ENCODE results near the gene CMTM2.

The CMTM2 gene

DNA sequence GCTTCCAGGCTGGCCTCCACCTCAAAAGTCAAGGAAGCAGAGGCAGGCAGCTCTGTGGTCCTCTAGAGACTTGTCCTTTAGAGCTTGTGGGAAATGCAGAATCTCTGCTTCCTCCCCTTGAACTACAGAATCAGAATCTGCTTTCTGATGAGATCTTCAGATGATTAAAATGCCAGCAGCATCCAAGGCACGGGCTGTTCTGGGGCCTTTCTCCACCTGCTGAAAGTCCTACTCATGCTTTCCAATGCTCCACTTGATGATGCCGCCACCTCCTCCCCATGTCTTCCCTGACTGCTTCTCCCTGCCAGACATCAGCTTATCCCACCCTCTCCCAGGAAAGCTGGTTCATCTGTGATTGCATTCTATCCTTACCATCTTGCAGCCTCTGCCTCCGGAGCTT is 58.5 kb downstream of the CMTM2 start:
- no peak for DNase-seq
